ENCODE data around the gene UTP18. TPM values are rescaled to one million over a fixed set of nuclear protein-coding genes. Genes with fewer than 3 reads are reported as not detected.

The UTP18 gene
- total RNA-seq, 1 donor from 2014 or later, result 6.8 TPM

DNA sequence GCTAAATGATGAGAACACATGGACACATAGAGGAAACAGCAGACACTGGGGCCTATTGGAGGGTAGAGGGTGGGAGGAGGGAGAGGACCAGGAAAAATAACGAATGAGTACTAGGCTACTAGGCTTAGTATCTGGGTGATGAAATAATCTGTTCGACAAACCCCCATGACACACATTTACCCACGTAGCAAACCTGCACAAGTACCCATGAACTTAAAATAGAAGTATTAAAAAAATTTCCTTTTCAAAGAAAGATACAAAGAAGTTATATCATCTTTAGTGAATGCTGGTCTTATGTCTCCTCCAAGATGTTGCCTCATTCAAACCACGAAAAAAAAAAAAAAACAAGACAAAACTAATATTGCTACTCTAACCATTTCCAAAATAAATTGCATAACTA lies 32.2 kb upstream of the UTP18 start:
- no peaks in the 10 kb centered on the region for H3K27me3 ChIP-seq (ENCODE audit: low read depth)
- no peak overlapping the region for H3K4me3 ChIP-seq
- DNase-seq, result no peak
- H3K4me1 ChIP-seq, result peaks cover 45% of the 10 kb centered on the region
- H3K9me3 ChIP-seq (replicated peaks), result no peaks in the 10 kb centered on the region
- TF ChIP-seq, protein P1, sequence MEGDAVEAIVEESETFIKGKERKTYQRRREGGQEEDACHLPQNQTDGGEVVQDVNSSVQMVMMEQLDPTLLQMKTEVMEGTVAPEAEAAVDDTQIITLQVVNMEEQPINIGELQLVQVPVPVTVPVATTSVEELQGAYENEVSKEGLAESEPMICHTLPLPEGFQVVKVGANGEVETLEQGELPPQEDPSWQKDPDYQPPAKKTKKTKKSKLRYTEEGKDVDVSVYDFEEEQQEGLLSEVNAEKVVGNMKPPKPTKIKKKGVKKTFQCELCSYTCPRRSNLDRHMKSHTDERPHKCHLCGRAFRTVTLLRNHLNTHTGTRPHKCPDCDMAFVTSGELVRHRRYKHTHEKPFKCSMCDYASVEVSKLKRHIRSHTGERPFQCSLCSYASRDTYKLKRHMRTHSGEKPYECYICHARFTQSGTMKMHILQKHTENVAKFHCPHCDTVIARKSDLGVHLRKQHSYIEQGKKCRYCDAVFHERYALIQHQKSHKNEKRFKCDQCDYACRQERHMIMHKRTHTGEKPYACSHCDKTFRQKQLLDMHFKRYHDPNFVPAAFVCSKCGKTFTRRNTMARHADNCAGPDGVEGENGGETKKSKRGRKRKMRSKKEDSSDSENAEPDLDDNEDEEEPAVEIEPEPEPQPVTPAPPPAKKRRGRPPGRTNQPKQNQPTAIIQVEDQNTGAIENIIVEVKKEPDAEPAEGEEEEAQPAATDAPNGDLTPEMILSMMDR (IDR thresholded peaks at IDR 0.05; ENCODE audit: borderline replicate concordance), result no peak
- H3K36me3 ChIP-seq, result peaks cover 5% of the 10 kb centered on the region
- H3K27ac ChIP-seq (replicated peaks), result no peak overlapping the region
- intact Hi-C loops (cut with micrococcal nuclease), result no loop called here

DNA sequence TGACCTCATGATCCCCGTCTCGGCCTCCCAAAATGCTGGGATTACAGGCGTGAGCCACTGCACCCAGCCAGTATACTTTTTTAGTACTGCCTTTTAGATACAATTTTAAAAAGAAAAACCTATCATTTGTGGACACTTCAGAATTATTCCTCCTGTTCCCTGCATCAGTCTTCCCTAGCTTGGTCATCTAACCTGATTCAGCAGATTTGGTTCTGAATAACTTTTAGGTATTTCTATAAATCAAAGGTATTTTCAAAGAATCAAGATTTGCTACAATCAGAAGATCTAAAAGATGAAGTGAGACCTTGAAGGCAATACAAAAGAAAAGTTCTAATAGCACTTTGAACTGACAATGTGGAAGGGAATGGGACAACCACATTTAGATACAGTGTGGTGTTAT lies 30.5 kb upstream of the UTP18 start:
- H3K27ac ChIP-seq (replicated peaks), result no peak overlapping the region
- H3K27me3 ChIP-seq (ENCODE audit: low read depth), result no peaks in the 10 kb centered on the region
- H3K36me3 ChIP-seq, result no peaks in the 10 kb centered on the region
- intact Hi-C loops (cut with micrococcal nuclease), result no loop called here
- no peaks in the 10 kb centered on the region for H3K9me3 ChIP-seq (replicated peaks)
- TF ChIP-seq, protein P1 (IDR thresholded peaks at IDR 0.05; ENCODE audit: borderline replicate concordance), result no peak
- DNase-seq, result no peak
- H3K4me3 ChIP-seq, result no peak overlapping the region
- H3K4me1 ChIP-seq, result peaks cover 29% of the 10 kb centered on the region

DNA sequence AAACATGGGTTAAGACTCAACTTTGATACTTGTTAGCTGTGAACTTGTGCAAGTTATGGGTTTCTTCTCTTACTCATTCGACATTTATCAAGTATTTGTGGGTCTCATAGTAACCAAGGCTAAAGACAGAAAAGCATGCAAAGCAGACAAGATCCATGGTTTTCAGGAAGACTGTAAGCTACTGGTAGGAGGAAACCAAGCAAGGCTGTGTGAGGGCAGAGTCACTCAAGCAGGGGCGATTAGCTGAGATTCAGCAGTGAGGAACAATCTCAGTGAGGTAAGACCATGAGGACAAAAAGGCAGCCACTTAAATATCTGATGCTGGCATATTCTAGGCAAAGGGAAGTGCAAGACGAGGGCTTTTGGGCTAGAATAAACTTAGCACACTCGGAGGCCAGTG lies 30.0 kb upstream of the UTP18 start:
- Histone ChIP-seq H3K36me3 (no peaks in the 10 kb centered on the region), H3K27me3 (ENCODE audit: low read depth) (no peaks in the 10 kb centered on the region), H3K27ac (replicated peaks) (no peak overlapping the region), H3K9me3 (replicated peaks) (peaks cover 2% of the 10 kb centered on the region), H3K4me1 (peaks cover 25% of the 10 kb centered on the region), H3K4me3 (no peak overlapping the region)
- no peak for DNase-seq
- intact Hi-C loops (cut with micrococcal nuclease), result no loop called here
- TF ChIP-seq, protein P1 (IDR thresholded peaks at IDR 0.05; ENCODE audit: borderline replicate concordance), result no peak

DNA sequence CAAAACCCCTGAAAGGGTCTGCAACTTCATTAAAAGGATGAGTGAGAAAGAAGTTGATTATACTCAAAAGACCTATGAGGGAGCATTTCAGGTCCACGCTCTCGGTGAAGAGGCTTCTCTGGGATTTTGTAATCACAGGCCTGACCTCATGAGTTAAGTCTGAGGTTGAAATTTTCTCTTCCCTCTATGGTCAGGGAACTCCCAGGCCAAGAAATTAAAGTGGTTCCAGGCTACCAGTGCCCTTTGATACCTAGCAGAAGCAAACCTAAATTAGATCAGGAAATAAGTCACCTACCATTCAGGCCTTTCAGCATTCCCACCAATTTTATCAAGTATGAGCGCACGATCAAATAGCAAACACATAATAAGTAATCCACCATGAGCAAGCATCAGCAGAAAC lies 28.3 kb upstream of the UTP18 start:
- Histone ChIP-seq H3K4me1 (peaks cover 20% of the 10 kb centered on the region), H3K27me3 (ENCODE audit: low read depth) (no peaks in the 10 kb centered on the region), H3K36me3 (peaks cover 9% of the 10 kb centered on the region), H3K27ac (replicated peaks) (no peak overlapping the region), H3K9me3 (replicated peaks) (peaks cover 8% of the 10 kb centered on the region), H3K4me3 (no peak overlapping the region)
- TF ChIP-seq, protein P1 (IDR thresholded peaks at IDR 0.05; ENCODE audit: borderline replicate concordance), result no peak
- no peak for DNase-seq
- intact Hi-C loops (cut with micrococcal nuclease), result no loop called here

DNA sequence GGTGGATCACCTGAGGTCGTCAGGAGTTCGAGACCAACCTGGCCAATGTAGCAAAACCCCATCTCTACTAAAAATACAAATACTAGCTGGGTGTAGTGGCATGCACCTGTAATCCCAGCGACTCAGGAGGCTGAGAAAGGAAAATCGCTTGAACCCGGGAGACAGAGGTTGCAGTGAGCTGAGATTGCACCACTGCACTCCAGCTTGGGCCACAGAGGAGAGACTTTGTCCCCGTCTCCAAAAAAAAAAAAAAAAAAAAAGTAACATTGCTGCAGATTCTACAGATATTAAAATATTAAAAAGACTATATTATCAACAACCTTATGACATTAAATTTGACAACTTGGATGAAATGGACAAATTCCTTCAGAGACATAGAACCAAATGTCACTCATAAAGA lies 26.2 kb upstream of the UTP18 start:
- H3K4me1 ChIP-seq, result peaks cover 16% of the 10 kb centered on the region
- peaks cover 8% of the 10 kb centered on the region for H3K9me3 ChIP-seq (replicated peaks)
- no peak for DNase-seq
- TF ChIP-seq, protein P1 (IDR thresholded peaks at IDR 0.05; ENCODE audit: borderline replicate concordance), result no peak
- intact Hi-C loops (cut with micrococcal nuclease), result no loop called here
- H3K27ac ChIP-seq (replicated peaks), result no peak overlapping the region
- peaks cover 9% of the 10 kb centered on the region for H3K36me3 ChIP-seq
- H3K4me3 ChIP-seq, result no peak overlapping the region
- H3K27me3 ChIP-seq (ENCODE audit: low read depth), result no peaks in the 10 kb centered on the region

All from left ventricle myocardium inferior (tissue), 1 donor.